K562 (cell line): ENCODE data around the gene PBX4. TPM values are rescaled to one million over a fixed set of nuclear protein-coding genes. Genes with fewer than 3 reads are reported as not detected.

Experiments
- ATF1 ChIP-seq, 2 experiments: fragments of 450-650 bp in 1 of 2; IDR thresholded peaks; 2 replicates each; pipeline ENCODE4 v1.6.1; 2016; ENCODE audit warnings: missing compliant biosample characterization in 1 of 2, missing genetic modification characterization in 1 of 2
- BRF2 ChIP-seq: IDR thresholded peaks from 3 replicates; pipeline ENCODE4 v1.6.1; 2011; ENCODE audit warnings: borderline replicate concordance, mild to moderate bottlenecking; ENCODE audit not compliant: insufficient read length, insufficient read depth
- EGR1 ChIP-seq: fragments of 450-650 bp; conservative IDR thresholded peaks from 2 replicates; pipeline ENCODE4 v1.6.1; 2017; ENCODE audit warnings: mild to moderate bottlenecking
- FIP1L1 ChIP-seq: fragments of 200-400 bp; formaldehyde crosslinking; IDR thresholded peaks from 2 replicates; pipeline ENCODE4 v1.6.1; 2018; ENCODE audit warnings: mild to moderate bottlenecking, low read depth, low read length; ENCODE audit not compliant: poor library complexity, severe bottlenecking
- MXI1 ChIP-seq: IDR thresholded peaks from 2 replicates; pipeline ENCODE4 v1.6.1; 2011; ENCODE audit warnings: low read depth, mild to moderate bottlenecking, improper control_type of control experiment, low read length
- NONO ChIP-seq, 2 experiments: fragments of 200-400 bp in 1 of 2; fragments of 450-650 bp in 1 of 2; formaldehyde crosslinking in 1 of 2; IDR thresholded peaks; 2 replicates each; pipeline ENCODE4 v1.6.1; 2017; ENCODE audit warnings: low read depth in 2 of 2, mild to moderate bottlenecking in 2 of 2, moderate library complexity in 2 of 2, low read length in 1 of 2
- PKNOX1 ChIP-seq: fragments of 450-650 bp; IDR thresholded peaks from 2 replicates; pipeline ENCODE4 v1.6.1; 2016
- POLR2G ChIP-seq: fragments of 200-400 bp; formaldehyde crosslinking; IDR thresholded peaks from 2 replicates; pipeline ENCODE4 v1.6.1; 2017; ENCODE audit warnings: low read depth, mild to moderate bottlenecking, antibody characterized with exemption, low read length, moderate library complexity
- SIN3B ChIP-seq: fragments of 450-650 bp; IDR thresholded peaks from 2 replicates; pipeline ENCODE4 v1.6.1; 2017; ENCODE audit warnings: low read depth, mild to moderate bottlenecking, moderate library complexity
- TBP ChIP-seq: optimal IDR thresholded peaks from 2 replicates; pipeline ENCODE3; 2011; ENCODE audit warnings: low read depth, low read length, improper control_type of control experiment
- TFE3 ChIP-seq: fragments of 450-650 bp; formaldehyde crosslinking; IDR thresholded peaks from 2 replicates; pipeline ENCODE4 v1.4.0; 2020; ENCODE audit warnings: mild to moderate bottlenecking, mixed read lengths
- TRIM28 ChIP-seq: fragments of 450-650 bp; IDR thresholded peaks from 2 replicates; pipeline ENCODE4 v1.6.1; 2017
- ZBTB40 ChIP-seq, 2 experiments: fragments of 450-650 bp in 1 of 2; sonication (generic) in 1 of 2; formaldehyde crosslinking in 1 of 2; IDR thresholded peaks; 2 replicates each; pipeline versions ENCODE4 v1.7.1 to v1.9.0; 2016 to 2022; ENCODE audit warnings: inconsistent platforms in 1 of 2, mild to moderate bottlenecking in 1 of 2, missing genetic modification reagents in 1 of 2
- polyA plus RNA-seq, 8 experiments: library from polyadenylated mRNA; depleted of rRNA in 4 of 8; stranded (reverse) in 5 of 8; unstranded in 3 of 8; fragments of >200 nt; fragmentation: Nextera tagmentation in 2 of 8; fragmentation: Illumina TruSeq in 1 of 8; extraction: Ambion mirVana in 2 of 8; extraction: Trizol in 1 of 8; gene quantifications; 2 replicates each; pipeline versions ENCODE4 v1.2.1 to v1.2.3, GENCODE V29; 2011 to 2014; ENCODE audit warnings: inconsistent platforms in 1 of 8, missing spikeins in 1 of 8
- total RNA-seq, 7 experiments: library from RNA; depleted of rRNA in 6 of 7; stranded (reverse); fragments of >200 nt in 6 of 7; fragmentation: Illumina TruSeq in 2 of 7; extraction: Trizol in 2 of 7; gene quantifications; 2 replicates each; pipeline versions ENCODE4 v1.2.1 to v1.2.3, GENCODE V29; 2011 to 2021; ENCODE audit warnings: low replicate concordance in 1 of 7

Gene PBX4
- total and polyA plus RNA-seq, 9 of the 15 experiments (the other 6 are each of a cell fraction or from before 2014, with no cell fraction given) = 0.11 to 3.8 (median 1.6) TPM; not detected in 1

GRCh38 chr19:19618219-19619051 lies at the start of gene PBX4 (continued):
- 0 out of 2 replicates have a peak, but pooled peaks have one; percentile 43 for TF ChIP-seq ZBTB40 (IDR thresholded peaks at IDR 0.05)
- no peak for TF ChIP-seq ZBTB40 (CRISPR knock-in tag; IDR thresholded peaks at IDR 0.05)
- TF ChIP-seq MXI1 = peak; percentile 87
- TF ChIP-seq TBP = peak; percentile 65
- TF ChIP-seq POLR2G = peak; percentile 77
- no peak for TF ChIP-seq TRIM28
- TF ChIP-seq FIP1L1 = peak; percentile 42
- no peak for TF ChIP-seq BRF2
- no peak for TF ChIP-seq TFE3 (CRISPR knock-in tag)
- peak; percentile 57 for TF ChIP-seq PKNOX1
- TF ChIP-seq EGR1 = peak; percentile 81
- no peak for TF ChIP-seq ATF1 (CRISPR knock-in tag; IDR thresholded peaks at IDR 0.05)
- TF ChIP-seq ATF1 (tag; IDR thresholded peaks at IDR 0.05) = peak; percentile 36; the same call in 1 of the 2 replicates
- TF ChIP-seq NONO (IDR thresholded peaks at IDR 0.05; ENCODE audit: low read depth in 2 of 2, low read length in 1 of 2) = peak in 1 of 2 experiments; percentile 60; a peak in 1 of 4 replicates
- peak; percentile 58; the same call in 1 of the 2 replicates for TF ChIP-seq SIN3B
